GM18951 (cell line): ENCODE data around the gene PSMG4.

Experiments used
- POLR2A ChIP-seq: IDR thresholded peaks from 4 replicates; pipeline ENCODE4 v1.6.1; 2011; ENCODE audit warnings: mild to moderate bottlenecking; ENCODE audit not compliant: insufficient read length, insufficient read depth; ENCODE audit errors: extremely low read depth
- in situ Hi-C: fragments of 300-500 bp; cut with MboI; formaldehyde crosslinking; loops from one replicate; pipeline ENCODE4 v1.12.0; 2022; ENCODE audit warnings: low sequenced_read_pairs, mixed read lengths, inconsistent platforms; ENCODE audit not compliant: unreplicated experiment

PSMG4 gene

DNA sequence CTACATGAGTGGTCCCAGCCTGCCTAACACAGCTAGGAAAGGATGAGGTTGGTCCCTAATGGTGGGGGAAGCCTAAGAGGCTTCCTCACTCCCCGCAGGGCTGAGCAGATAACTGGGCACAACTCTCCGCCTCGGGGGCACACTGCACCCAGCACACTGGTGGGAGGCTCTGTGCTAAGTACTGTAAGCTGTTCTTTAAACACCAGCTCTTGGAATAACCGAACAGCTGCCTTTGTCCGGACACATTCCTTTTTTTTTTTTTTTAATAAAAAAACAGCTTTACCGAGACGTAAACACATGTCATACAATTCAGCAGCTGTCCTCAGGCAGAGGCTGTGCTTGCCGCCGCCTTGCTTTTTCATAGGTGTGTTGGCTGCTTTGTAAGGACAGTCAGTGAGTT lies 6.9 kb downstream of the PSMG4 start:
- in situ Hi-C loops: no loop called here
- TF ChIP-seq POLR2A: no peak

DNA sequence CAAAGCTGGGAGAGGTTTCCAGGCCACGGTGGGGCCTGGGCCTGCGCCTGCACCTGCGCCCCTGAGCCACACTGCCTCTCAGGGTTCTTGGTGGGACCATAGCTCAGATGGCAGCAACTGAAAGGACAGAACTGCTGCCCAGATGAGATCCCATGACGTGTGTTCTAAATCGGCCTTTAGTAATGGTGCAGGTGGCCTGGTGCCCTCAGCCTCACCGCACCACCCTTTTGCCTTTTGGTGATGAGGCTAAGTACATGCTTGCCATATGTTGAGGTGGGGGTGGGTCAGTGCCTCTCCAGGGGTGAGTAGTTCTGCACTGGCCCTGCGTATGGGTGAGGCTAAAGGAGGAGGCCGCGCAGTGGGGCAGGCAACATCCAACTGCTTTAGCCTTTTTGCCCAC lies 7.4 kb downstream of the PSMG4 start:
- no peak for TF ChIP-seq POLR2A
- in situ Hi-C loops: no loop called here

DNA sequence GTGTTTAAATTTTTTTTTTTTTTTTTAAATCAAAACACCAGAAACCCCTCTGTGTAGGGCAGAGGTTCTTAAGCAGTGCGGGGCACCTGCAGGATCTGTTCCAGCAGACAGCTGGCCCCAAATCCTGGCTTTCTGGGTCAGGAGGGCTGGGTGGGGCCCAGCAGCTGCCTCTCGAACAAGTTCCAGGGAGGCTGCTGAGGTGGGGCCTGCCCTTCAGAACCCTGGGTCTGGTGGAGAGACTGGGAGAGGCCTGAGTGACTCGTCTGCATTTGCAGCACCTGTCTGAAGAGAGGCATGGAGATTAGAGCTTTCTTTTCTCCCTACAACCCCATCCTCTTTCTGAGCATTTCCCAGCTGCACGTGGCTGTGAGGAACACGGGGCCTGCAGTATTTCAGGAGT lies 8.4 kb downstream of the PSMG4 start:
- in situ Hi-C loops: no loop called here
- no peak for TF ChIP-seq POLR2A

DNA sequence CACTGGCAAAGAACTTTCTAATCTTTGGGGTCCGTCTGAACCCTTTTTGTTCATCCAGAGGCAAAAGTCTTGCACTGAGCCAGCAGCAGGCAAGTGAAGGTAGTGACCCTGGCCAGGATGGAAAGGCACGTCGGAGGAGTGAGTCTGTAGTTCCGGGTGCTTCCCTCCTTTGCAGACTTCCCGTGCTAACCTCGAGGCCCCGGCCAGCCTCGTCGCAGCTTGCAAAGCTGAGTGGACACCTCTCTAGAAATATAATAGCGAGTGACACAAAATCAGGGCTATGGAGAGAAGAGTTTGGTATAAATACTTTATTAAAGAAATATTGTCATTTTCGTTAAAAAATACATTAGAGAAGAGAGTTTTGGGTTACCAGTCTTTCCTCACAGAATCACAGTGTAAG lies 9.9 kb downstream of the PSMG4 start:
- in situ Hi-C loops: no loop called here
- no peak for TF ChIP-seq POLR2A

DNA sequence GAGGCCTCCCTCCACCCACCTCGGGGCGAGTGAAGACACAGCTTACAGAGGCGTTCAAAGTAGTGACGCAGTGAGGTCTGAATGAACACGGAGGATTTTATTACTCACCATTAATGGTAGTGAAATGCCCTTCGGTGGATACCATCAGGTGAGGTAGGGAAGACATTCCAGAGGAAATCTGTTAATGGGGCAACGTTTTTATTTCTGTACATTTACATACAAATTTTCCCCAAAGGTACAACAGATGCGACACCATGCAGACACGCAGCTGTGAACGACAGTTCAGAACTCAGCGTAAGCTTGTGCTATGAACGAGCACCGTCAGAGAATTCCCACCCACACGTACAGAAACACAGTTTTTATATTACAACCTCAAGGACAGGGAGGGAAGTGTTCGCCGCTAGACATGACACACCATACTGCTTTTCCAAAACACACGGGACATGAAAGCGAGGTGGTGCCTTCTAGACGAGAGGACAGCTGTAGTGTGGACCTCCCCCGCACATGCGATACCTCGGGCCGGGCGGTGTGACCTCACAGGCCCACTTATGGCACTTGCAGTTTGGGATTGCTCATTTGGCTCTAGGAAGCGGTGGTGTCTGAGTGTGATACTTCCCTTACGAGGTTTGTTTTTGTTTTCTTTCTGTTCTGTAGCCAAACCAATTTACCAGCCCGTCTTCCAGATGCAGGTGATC lies 10.7 kb downstream of the PSMG4 start:
- in situ Hi-C loops: no loop called here
- no peak for TF ChIP-seq POLR2A

DNA sequence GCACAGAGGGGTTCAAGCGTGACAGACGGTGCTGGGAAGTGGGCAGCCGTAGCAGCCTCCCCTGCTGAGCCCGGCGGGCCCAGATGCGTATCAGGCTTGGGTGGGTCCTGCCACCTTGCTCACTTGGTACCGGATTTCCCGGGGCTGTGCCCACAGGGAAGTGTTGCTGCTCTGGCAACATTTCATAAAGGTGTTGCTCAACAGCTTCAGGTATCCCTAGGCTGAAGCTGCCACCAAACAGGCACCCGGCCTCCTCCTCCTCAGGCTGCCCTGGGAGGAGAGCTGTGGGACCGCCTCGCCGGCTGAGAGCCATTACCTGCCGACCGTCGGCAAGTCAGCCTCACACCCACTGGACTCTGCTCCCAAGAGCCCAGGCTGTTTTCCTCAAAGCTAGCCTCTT lies 11.5 kb downstream of the PSMG4 start:
- in situ Hi-C loops: no loop called here
- no peak for TF ChIP-seq POLR2A

DNA sequence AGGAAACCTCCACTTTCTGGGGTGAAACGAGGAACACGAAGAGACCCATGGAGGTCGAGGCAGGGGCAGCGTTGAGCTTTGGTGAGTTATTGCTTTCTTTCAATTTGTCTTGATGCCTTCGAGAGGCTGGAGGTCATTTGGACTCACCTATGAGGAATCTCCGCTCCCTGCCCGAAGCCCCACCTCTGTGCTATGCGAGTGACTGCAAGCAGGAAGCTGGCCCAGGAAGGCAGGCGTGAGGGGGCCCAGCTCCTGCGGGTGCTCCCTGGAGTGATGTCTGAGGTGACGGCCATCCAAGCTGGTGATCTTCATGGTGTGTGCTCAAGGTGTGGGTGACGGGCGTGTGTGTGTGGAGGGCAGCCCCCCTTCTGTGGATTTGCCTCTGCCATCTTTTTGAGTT lies 13.0 kb downstream of the PSMG4 start:
- in situ Hi-C loops: no loop called here
- no peak for TF ChIP-seq POLR2A

DNA sequence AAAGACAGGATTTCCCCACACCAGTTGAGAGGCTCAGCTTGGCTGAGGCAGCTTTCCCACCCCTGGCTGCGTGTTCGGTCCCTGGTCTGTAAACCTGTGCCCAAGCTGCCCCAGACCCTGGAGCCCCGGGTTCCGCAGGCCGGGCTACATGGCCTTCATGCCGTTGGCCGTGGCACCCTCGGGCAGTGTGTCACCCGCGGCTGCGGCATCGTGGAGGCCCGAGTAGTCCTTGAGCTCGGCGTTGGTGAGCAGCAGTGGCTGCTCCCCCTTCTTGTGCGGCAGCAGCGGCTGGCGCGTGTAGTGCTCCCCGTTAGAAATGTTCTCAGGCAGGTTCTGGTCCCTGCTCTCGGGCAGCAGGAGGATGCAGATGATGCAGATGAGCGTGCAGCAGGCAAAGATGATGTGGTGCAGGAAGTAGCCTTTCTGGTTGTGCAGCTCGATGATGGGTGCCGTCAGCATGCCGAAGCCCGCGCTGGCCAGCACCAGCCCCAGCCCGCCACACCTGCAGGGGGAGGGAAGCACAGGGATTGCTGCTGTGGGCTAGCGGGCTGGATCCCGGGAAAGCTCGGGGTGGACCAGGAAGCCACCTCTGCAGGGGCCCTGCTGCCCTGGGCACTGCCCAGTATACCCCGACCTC lies 14.3 kb downstream of the PSMG4 start:
- TF ChIP-seq POLR2A: no peak
- in situ Hi-C loops: no loop called here

DNA sequence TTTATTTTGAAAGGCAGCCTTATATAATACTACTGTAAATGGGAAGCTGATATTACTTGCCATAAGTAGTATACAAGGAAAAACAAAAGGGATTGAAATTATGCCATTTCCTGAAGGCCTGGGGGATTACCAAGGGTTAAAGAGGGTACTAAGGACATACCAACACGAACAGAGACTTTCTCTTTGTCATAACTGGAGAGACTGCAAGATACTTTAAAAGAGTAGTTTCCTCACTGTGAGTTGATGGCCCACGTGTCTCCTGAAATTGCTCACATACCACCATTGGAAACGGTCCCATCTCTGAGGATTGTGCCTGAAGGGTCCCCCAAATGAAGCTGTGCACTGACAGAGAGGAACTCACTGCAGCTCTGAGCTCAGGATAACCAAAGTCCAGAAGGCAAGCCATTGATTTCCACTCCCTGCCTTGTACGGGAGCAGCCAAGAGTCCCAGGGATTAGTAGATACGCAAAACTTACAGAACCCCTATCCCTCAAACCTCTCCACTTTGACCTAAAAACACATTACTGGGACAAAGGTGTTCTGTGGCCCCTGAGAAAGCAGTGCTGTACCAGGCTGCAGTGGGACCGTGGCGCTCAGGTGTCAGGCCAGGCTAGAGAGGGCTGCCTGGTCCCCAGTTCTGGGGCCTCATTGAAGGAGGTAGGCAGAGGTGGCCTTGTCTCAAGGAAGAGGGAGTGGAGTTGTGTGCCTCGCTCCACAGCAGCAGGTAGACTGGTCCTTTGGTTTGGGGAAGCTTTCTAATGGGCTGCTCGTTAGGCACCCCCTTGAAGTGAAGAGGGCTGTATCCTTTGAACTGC lies 15.2 kb downstream of the PSMG4 start:
- TF ChIP-seq POLR2A: no peak
- in situ Hi-C loops: no loop called here

DNA sequence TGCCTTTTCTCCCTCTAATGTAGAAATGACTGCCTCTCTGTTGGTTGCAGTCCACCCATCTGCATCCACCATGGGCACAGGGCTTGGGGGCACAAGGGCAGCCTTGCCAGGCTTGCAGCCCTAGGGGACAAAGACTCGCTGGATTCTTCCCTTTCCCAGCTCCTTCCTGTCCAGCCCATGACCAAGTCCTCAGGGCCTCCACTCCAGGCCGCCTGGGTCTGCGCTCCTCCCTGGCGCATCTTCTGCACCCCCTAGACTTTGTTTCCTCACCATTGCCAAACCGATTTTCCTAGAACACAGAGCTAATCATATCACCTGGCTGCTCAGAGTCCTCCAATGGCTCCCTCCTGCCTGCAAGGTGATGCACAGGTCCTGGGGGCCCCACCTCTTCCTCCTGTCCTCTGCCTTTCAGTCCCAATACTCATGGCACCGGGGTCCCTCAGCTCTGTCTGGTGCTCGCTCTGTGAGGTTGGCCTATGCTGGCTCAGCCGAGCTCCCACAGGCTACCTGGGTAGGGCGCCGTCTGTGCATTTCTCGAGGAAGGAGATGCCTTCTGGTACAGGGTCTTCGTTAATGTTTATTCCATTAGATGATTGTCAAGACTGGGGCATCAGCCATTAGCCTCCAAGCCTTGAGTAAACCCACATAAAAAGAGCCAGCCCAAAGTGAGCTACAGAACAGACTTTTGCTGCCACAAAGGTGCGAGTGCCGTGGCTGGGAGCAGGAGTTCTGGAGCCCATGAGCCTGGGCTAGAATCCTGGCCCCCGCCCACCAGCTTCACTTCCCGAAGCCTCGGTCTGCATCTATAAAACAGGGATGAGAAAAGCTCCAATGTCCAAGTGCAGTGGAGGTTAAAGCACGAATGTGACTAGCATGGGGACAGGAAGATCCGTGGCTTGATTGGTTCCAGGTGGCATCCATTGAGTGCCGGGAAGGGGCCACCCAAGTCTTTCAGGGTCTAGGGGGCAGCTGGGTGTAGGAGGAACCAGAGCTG lies 17.7 kb downstream of the PSMG4 start:
- no peak for TF ChIP-seq POLR2A
- in situ Hi-C loops: loop anchor here (5.0 kb wide), 1 partner anchor 456 kb away; no protein-coding TSS in a partner anchor

DNA sequence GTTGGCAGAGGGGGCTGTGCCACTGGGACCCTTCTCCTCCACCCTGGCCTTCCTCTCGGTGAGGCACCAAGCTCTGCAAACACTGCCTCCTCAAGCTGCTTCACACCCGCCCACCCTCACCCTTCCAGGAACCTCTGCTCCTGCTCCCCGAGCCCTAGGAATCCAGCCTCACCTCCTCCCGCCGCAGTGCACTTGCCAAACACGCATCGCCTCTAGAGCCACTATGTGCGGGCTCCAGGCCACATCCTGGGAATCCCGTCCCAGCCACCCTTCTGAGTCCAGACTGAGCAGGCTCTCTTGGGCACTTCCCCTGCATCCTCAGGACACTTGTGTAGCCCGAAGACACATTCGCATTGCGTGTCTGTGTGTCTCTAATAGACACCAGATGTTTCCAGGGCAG lies 18.5 kb downstream of the PSMG4 start:
- no peak for TF ChIP-seq POLR2A

DNA sequence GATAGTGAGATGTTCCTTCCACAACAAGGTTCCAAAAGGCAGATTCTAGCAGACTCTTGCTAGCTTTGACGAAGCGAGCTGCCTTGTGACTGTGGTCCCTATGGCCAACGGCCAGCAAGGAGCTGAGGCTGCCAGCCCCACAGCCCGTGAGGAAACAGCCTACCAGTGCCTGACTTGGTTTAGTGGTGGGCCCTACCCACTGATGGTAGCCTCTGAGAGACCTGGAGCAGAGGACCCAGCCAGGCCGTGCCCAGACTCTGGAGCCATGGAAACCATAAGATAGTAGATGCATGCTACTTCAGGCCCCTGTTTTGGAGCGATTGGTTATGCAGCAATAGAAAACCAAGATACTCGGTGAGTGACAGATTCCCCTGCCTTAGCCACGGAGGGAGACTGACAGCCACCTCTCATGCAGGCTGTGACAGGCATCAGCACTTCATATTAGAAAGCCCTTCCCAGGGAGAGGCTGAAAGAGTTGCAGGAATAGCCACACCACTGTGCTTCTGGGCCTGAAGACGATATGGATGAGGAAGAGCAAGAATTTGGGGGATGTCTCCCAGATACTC lies 19.2 kb downstream of the PSMG4 start:
- TF ChIP-seq POLR2A: no peak
- in situ Hi-C loops: loop anchor here (5.0 kb wide), 1 partner anchor 454 kb away; no protein-coding TSS in a partner anchor

More for the DNA sequence above, 18.5 kb downstream of the PSMG4 start:
- in situ Hi-C loops: loop anchor here (5.0 kb wide), 1 partner anchor 455 kb away; no protein-coding TSS in a partner anchor
